CD4-positive, alpha-beta T cell treated with Interleukin-4 for 4 hours (primary cell): ENCODE results near the gene BUB1.
"Not testable (repeated sequence)": the region's sequence is repeated elsewhere in the genome, so short reads cannot be mapped to it uniquely, and the experiment has no call there.

Experiments
- DNase-seq: peaks from one replicate; pipeline ENCODE4 v3.0.0-alpha.2; 2020

Gene BUB1

DNA sequence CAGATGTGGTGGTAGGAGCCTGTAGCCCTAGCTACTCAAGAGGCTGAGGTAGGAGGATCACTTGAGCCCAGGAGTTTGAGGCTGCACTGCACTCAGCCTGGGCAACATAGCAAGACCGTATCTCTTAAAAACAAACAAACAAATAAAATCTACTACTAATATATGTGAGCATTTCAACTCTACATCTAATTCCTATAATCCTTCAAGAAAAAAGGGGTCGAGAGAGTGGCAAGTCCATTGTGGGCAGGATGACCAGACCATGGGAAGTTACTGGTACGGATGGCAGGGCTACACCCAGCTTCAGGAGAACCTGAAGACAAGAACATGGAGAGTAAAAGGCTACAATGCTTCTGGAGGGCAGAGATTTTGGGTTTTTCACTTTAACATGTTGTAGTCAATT lies 24.0 kb downstream of the BUB1 start:
- no peak for DNase-seq

DNA sequence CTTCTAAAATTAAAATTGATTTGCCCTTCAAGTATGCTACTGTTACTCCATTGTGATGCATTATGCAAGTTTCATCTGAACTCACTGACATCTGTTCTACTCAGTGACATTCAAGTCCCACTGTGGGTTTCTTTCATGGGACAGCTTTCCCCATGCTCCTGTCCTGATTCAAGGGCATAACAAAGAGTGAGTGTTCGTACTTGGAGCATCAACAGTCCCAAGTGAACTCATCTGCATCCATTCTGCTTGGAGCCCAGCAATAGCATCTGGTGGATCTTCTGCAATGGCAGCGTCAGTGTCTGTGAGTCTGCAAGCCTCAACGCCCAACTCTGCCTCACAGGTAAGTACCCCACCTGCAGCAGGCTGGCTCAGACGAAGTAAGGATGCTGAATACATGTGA lies 27.5 kb downstream of the BUB1 start:
- DNase-seq = no peak

DNA sequence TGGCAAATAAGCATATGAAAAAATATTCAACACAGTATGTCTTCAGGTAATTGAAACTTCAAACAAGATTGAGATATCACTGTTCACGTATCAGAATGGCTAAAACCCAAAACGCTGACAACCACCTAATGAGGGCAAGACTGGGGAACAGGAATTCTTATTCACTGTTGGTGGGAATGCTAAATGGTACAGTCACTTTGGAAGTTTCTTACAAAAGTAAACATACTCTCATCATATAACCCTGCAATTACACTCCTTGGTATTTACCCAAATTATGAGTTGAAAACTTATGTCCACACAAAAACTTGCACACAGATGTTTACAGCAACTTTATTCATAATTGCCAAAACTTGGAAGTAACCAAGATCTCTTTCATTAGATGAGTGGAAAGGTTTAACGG lies 30.1 kb downstream of the BUB1 start:
- no peak for DNase-seq

DNA sequence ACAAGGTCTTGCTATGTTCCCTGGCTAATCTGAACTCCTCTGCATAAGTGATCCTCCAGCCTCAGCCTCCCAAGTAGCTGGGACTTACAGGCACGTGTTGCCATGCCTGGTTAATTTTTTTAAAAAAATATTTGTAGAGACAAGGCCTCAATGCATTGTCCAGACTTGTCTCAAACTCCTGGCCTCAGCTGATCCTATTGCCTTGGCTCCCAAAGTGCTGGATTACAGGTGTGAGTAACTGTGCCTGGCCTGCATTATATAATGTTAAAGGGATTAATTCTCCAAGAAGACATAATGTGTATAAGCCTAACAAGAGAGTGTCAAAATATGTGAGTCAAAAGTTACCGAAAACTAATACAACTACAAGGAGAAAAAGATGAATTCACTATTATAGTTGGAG lies 32.2 kb downstream of the BUB1 start:
- no peak for DNase-seq

DNA sequence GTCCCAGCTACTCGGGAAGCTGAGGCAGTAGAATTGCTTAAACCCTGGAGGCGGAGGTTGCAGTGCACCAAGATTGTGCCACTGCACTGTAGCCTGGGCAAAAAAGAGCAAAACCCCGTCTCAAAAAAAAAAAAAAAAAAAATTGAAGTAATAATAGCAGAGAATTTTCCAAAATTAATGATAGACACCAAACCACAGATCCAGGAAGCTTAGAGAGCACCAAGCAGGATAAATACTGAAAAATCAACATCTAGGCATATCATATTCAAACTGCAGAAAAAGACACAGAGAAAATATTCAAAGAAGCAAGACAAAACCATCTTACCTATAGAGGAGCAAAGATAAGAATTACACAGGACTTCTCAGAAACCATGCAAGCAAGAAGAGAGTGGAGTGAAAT lies 33.5 kb downstream of the BUB1 start:
- DNase-seq = no peak

DNA sequence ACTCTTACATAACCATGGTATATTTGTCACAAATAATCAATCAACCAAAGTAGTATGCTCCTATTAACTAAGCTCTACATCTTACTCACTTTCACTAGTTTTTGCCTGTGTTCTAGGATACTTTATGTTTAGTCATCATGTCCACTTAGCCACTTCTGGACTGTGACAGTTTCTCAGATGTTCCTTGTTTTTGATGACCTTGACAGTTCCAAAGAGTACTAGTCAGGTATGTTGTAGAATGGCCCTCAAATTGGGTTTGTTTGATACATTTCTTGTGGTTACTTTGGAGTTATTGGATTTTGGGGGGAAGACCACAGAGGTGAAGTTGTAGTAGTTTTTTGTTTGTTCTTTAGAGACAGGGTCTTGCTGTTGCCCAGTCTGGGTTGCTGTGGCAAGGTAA lies 35.5 kb downstream of the BUB1 start:
- no peak for DNase-seq

DNA sequence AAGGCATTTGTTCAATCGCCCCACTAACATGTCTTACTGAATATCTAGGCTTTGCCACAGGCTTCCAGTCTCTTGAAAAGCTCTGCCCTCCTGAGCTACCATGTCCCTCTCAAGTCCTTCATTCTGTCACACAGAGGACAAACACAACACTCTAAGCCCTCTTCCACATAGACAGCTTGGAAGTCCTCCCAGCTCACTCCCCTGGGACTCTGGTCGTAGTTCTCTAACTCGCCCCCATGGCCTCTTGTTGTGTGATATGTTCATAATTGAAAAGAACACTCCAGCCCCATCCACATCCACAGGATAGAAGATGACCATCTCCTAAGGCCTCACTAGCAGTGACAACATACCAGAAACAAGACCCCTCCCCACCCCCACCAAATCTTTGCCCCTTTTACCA lies 37.9 kb downstream of the BUB1 start:
- DNase-seq = no peak

DNA sequence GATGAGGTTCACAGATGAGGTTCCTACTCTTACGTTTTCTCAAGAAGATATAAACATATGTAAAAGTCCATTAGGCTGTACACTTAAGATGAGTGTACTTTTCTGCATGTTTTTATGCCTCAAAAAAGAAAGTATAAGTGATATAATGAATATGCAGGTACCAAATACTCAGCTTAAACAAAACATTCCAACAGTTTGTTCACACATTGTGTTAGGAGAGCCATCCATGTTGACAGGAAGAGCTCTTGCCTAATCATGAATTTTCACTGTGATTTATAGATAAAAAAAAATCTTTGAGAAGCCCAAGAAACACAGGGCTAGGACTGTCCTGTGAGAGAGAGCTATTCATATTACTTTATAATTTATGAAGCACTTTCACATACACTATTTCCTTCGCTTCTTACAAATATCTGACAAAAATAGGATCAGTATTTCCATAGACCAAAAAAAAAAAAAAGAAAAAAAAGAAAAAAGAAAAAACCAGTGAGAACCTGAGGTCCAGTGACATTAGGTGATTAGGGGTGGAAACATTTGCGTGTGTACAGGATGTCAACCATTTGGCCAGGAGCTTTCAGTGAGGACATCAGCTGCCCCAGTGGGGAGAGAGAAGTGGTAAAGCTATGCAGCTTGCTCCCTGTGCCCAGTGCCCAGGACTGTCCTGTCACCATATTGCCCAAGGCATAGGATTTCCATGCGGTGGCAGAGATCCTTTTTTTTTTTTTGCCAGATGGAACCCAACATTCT lies 38.7 kb downstream of the BUB1 start:
- no peak for DNase-seq

DNA sequence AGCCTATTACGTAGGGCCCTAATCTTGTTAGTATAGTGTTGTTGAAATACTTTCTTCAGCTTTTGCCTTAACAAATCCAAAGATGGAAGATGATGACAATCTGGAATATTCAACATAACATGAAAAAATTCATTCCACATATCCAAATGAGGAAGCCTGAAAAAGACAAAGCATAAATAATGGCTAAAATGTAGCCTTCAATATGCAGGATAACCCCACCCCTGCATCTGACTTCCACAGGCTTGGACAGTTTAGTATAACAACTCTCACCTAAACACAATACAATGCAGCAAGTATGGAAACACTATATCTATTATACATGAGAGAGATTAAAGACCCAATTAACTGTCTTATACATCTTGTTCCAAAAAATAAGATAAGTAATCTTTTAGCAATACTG lies 39.9 kb downstream of the BUB1 start:
- DNase-seq = no peak

DNA sequence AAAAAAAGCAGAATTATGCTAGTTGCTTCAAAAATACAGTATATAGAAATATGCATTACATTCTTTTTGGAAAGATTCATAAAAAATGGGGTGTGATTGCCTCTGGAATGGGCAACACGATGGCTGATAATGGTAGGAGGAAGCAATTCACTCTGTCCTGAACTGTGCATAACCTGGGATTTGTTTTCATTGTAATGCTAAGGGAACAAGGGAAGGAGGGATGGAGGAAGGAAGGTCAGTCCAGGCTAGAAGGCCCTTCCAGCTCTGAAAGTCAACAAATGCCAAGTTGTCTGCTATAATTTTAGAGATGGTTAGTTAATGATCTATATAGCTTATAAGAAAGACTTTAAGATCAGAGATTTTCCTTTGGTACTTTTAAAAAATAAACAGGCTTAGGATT lies 40.8 kb downstream of the BUB1 start:
- DNase-seq = no peak

DNA sequence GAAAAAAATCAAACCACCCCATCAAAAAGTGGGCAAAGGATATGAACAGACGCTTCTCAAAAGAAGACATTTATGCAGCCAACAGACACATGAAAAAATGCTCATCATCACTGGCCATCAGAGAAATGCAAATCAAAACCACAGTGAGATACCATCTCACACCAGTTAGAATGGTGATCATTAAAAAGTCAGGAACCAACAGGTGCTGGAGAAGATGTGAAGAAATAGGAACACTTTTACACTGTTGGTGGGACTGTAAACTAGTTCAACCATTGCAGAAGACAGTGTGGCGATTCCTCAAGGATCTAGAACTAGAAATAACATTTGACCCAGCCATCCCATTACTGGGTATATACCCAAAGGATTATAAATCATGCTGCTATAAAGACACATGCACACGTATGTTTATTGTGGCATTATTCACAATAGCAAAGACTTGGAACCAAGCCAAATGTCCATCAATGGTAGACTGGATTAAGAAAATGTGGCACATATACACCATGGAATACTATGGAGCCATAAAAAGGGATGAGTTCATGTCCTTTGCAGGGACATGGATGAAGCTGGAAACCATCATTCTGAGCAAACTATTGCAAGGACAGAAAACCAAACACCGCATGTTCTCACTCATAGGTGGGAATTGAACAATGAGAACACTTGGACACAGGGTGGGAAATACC lies 41.8 kb downstream of the BUB1 start:
- DNase-seq = not testable (repeated sequence)

DNA sequence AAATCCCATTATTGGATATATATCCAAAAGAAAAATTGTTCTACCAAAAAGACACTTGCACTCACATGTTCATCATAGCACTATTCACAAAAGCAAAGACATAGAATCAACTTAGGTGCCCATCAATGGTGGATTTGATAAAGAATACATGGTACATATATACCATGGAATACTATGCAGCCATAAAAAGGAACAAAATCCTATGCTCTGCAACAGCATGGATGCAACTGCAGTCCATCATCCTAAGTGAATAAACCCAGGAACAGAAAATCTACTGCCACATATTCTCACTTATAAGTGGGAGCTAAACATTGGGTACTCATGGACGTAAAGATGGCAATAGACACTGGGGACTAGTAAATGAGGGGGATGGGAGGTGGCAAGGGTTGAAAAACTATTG lies 50.5 kb downstream of the BUB1 start:
- DNase-seq = not testable (repeated sequence)

DNA sequence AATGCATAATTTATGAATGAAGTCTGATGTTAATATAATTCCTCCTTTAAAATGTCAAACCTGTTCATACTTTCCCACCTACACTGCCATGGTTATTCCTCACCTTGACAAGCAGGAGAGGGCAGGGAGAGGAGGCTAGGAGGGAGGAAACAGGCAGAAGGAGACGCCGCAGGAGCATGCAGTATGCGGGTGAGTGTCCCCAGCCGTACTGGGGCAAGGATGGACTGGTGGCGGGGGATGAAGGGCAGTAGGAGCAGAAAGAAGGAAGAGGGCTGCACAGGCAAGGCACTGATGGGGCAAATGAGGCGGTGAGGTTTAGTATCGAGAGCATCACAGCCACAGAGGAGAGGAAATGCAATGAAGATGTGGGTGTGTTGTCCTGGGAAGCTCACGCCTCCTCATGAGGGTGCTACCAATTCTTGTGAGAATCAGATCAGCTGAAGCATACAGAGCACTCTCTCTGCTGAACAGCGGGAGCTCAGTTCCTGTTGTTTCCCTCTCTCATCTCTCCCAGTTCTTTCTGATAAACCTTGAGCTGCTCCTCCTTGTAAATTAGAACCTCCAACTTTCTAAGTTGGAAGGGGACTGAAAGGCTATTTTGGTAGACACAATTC lies 58.4 kb downstream of the BUB1 start:
- DNase-seq = not testable (repeated sequence)

DNA sequence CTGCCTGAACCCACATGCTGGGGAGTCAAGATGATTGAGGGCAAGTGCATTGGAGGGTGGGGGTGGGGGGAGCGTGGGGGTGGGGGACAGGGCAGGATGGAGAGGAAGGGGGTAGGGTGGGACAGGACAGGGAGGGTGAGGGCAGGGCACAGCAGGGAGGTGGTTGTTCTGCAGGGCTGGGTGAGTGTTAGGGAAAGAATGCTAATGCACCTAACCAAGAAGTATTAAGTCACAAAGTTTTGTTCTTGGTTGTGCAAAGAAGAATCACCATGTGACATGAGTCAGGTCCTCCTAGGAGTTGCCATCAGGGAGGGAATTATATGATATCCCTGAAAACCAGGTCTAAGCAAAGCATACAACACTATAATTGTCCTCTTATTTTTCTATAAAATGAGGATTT lies 63.9 kb downstream of the BUB1 start:
- DNase-seq = not testable (repeated sequence)

DNA sequence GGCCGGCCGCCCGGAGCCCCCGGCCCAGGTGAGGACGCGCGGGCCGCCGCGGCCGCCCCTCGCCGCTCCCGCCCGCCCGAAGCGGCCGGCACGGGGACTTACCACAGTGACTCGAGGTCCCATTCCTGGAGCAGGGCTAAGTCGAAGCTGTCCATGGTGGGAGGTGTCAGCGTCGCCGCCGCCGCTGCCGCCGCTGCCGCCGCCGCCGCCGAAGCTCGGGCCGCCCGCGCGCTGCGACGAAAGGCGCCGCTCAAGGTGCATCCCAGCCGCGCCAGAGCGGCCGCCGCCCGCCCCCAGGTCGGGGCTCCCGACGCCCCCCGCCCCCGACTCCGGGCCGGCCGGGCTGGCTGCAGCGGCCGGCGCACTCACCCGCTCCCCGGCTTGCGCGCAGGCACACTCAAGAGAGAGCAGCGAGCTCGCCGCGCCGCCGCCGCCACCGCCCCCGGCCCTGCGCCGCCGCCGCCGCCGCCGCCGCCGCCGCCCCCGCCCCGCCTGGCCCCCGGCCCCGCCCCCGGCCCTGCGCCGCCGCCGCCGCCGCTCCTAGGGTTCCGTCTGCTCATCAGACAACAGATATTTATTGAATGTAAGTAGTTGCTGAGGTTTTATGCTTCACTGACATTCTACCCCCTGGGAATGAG lies 67.1 kb downstream of the BUB1 start:
- not testable (repeated sequence) for DNase-seq

DNA sequence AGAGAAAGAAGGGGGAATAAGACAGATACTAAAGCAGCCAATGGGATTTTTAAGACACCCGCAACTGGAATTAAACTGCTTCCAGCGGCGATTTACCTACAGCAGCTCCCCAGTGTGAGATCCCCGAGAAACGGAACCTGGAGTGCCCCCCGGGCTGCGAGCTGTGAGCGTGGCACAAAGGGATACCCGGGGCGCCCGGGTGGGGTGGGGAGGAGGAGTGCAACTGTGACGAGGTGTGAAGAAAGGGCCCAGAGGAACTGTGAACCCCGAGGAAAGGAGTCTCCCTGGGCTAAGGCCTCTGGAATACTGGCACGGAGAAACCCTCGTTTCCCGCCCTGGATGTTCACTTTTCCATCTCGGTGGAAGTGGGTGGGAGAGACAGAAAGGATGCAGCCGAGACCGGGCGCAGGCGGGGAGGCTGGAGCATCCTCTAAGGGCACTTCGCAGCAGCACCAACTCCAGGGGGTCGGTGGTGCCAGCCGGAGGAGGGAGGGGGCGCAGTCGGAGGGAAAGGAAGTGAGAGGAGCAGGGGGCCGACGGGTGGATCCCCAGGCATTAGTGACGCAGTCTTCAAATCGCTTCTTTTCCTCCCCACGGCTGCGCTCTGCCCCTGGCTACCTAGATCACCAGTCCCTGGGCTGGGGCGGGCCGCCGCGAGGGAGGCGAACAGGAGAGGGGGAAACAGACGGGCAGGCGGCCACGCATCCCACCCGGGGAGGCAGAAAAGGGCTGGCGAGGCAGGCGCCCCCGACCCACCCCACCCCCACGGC lies 67.8 kb downstream of the BUB1 start:
- DNase-seq = not testable (repeated sequence)

DNA sequence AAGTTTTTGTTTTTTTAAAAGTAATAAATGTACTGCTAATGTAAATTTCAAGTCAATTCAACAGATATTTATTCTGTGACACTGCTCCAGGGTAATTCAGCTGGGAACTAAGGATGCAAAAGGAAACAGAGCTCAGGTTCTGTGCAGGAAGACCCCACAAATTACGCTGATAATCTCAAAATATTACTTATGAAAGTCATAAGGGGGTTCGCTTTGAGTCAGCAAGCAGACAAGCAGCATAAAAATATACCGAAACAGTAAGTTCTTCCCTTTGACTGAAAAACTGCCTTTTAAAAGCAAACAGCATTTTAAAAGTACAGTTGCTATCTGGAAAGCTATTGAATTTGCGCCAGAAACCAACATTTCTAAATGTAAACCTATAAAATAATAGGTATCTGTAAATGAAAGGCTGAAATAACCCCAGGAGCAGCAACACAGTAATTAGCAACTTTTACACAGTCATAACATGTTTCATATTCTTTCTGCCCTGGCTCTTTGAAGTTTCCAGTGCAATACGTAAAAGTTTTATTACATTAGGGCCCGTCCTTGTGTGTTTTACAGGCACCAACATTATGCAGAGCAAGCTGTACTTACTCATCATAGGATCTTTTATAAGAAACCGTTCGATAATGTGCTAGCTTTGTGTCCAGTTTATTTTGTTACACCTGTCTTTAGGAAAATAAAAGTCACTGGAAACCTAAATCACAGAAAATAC lies 68.9 kb downstream of the BUB1 start:
- DNase-seq = not testable (repeated sequence)

DNA sequence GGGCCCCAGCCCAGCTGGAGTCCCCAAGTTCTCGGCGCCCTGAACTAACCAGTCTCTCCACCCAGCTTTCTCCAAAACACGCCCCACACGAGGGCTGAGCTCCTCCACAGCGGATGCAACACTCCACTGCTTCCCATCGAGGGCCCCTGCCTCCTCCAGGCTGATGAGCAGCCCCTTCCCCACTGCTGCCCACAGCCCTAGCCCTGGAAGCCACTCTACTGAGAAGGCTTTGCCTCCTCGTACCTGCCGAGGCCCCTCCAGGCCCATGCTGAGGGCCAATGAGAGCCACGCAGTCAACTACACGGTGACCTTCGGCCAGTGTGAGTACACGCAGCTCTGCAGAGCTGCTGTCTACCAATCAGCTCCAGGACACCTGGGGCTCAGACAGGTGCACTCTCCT lies 72.8 kb downstream of the BUB1 start:
- not testable (repeated sequence) for DNase-seq

DNA sequence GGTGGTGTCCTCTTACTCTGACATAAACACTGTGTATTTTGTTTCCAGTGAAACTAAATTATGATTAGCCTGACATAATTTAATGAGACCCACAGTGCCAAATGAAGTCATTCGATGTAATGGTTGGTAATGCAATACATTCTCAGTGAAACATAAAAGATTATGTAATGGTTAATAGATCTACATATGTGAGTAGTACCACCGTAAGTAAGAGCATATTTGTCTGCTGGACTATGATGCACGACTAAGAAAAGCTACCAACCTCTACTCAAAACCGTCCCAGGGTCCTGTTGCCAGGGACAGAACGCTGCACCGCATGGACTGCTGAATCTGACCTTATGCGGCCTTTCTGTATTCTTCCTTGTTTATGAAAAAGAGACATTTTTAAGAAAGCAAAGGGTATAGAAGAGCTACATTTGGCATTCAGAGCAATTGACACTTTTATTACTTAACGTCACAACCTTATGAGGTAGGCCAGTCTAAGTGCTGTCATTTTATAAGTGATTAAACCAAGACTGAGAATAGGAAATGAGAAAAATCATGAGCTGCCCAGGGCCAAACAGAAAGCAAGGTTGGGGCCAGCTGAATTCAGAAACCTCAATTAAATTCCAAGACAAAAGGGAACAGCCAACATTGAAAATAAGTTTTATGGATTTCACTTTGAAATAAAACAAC lies 73.8 kb downstream of the BUB1 start:
- not testable (repeated sequence) for DNase-seq

DNA sequence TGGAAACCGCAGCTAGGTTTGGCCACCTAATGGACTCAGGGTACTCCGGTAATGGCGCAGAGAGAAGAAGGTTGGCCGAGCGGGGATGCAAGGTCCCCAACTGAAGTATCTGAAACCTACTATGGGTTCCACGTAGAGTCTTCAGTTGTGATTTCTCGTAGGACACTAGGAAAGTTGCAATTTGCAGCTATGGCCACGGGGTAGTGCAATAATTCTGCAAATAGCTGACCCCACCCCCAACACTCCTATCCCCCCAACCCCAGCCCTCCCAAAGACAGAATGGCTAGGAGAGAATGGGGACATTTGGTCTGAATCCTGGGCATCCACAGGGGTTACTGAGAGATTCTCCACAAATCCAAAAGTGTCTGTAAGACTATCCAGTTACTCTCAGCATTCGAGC lies 75.7 kb downstream of the BUB1 start:
- DNase-seq = not testable (repeated sequence)

DNA sequence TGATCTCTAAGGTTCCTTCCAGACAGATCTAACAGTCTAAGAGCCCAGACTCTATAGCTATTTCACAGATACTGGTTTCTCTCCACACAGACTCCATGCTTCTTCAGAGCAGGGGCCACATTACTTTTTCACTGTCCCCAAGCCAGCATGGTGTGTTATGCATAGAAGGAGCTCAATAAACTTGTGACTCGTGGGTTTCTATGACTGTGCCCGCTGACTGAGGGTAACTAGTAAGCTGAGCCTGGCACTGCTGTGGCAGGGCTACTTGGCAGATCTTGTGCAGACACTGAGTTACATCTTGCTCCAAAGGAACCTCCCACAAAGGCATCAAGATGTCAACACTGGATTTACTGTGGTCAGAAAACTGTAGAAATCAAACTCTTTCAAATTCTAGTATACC lies 85.9 kb downstream of the BUB1 start:
- not testable (repeated sequence) for DNase-seq
